Stimulated activated CD4-positive, alpha-beta T cell treated with anti-CD3 and anti-CD28 coated beads, Interleukin-4, amount 100 ng/mL, for 1 hour (primary cell): ENCODE measurements around the gene MBD5.

ENCODE experiments used
- DNase-seq: peaks from one replicate; pipeline ENCODE4 v3.0.0-alpha.2; 2020

Gene MBD5

GRCh38 chr2:148487439-148487838 lies 466.5 kb downstream of the MBD5 start:
- DNase-seq, result no peak

GRCh38 chr2:148490840-148491439 lies 470.0 kb downstream of the MBD5 start:
- no peak for DNase-seq

GRCh38 chr2:148493822-148494563 lies 473.1 kb downstream of the MBD5 start:
- DNase-seq, result no peak

GRCh38 chr2:148495586-148495985 lies 474.7 kb downstream of the MBD5 start:
- no peak for DNase-seq

- no peak for DNase-seq
These were observed 480.7 kb downstream of the MBD5 start for GRCh38 chr2:148501545-148501944.

- no peak for DNase-seq
These were observed 482.6 kb downstream of the MBD5 start for GRCh38 chr2:148503516-148503915.

- DNase-seq, result no peak
These were observed 487.1 kb downstream of the MBD5 start for GRCh38 chr2:148507970-148508369.

- no peak for DNase-seq
These were observed 488.0 kb downstream of the MBD5 start for GRCh38 chr2:148508878-148509287.

- peak; percentile 81 for DNase-seq
These were observed 488.5 kb downstream of the MBD5 start for GRCh38 chr2:148509288-148509902.

- DNase-seq, result no peak
These were observed 491.0 kb downstream of the MBD5 start for GRCh38 chr2:148511883-148512282.

- no peak for DNase-seq
These were observed 491.6 kb downstream of the MBD5 start for GRCh38 chr2:148512501-148512900.

GRCh38 chr2:148513427-148513826 lies 492.5 kb downstream of the MBD5 start:
- DNase-seq, result no peak

- DNase-seq, result no peak
These were observed 494.2 kb downstream of the MBD5 start for GRCh38 chr2:148515120-148515519.

- no peak for DNase-seq
These were observed 495.1 kb downstream of the MBD5 start for GRCh38 chr2:148515976-148516375.

GRCh38 chr2:148517296-148517695 lies 496.4 kb downstream of the MBD5 start:
- DNase-seq, result no peak

- DNase-seq, result no peak
These were observed 496.9 kb downstream of the MBD5 start for GRCh38 chr2:148517822-148518221.

- DNase-seq, result no peak
These were observed 498.1 kb downstream of the MBD5 start for GRCh38 chr2:148519013-148519412.

- DNase-seq, result no peak
These were observed 500.3 kb downstream of the MBD5 start for GRCh38 chr2:148521181-148521580.

- DNase-seq, result no peak
These were observed 502.4 kb downstream of the MBD5 start for GRCh38 chr2:148523315-148523714.

- DNase-seq, result peak; percentile 34
These were observed 503.6 kb downstream of the MBD5 start for GRCh38 chr2:148524519-148524919.

GRCh38 chr2:148525130-148525529 lies 504.2 kb downstream of the MBD5 start:
- no peak for DNase-seq

- no peak for DNase-seq
These were observed 505.8 kb downstream of the MBD5 start for GRCh38 chr2:148526509-148527346.
